ENCODE data around the gene ANO6. TPM values are rescaled to one million over a fixed set of nuclear protein-coding genes. Genes with fewer than 3 reads are reported as not detected.
A peak's percentile ranks its signal among the peaks of the same experiment; 100 is the strongest.

The ANO6 gene
- total RNA-seq, 1 experiment from 2014 or later: 46.8 TPM

DNA sequence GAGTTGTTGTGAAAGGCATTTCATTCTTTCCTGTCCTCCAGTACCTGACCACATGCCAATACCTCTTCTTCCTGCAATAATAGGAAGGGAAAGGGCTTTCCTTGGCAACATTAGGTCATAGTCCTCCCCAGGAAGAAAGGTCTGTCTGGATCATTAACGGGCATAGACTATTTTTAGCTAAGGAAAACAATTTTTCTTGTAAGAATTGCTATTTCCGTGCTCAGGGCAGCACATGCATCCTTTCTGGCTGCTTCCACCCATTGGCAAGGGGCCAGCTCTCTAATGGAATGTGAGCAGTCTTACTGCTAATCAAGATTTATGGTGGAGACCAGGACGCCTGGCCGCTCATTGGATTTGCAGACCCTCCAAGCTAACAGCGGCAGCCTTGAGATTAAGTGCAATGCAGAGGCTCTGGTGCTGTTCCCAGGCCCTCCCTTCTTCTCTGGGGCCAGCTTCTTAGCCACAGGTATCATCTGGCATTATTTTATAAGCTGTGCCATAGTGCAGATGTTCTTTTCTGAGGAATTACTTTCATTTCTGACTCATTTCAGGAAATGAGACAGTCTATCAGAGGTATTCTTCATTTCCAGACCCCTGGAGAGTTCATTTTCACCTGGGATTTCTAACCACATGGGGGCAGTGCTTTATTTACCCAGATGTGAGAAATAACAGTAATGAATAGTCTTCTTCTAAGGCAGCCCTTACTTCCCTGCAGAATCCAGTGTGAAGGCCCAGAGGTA lies 52.9 kb downstream of the ANO6 start:
- no peaks in the 10 kb centered on the region for H3K36me3 Mint-ChIP-seq
- H3K9me3 Mint-ChIP-seq: no peaks in the 10 kb centered on the region
- DNase-seq (ENCODE audit: low spot score): no peak
- H3K4me1 Mint-ChIP-seq: peaks cover 30% of the 10 kb centered on the region
- TF ChIP-seq, protein P1, sequence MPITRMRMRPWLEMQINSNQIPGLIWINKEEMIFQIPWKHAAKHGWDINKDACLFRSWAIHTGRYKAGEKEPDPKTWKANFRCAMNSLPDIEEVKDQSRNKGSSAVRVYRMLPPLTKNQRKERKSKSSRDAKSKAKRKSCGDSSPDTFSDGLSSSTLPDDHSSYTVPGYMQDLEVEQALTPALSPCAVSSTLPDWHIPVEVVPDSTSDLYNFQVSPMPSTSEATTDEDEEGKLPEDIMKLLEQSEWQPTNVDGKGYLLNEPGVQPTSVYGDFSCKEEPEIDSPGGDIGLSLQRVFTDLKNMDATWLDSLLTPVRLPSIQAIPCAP (CRISPR knock-in tag; IDR thresholded peaks at IDR 0.05): no peak
- no peak for TF ChIP-seq MYBL2 (CRISPR knock-in tag; IDR thresholded peaks at IDR 0.05)
- TF ChIP-seq, protein P2, sequence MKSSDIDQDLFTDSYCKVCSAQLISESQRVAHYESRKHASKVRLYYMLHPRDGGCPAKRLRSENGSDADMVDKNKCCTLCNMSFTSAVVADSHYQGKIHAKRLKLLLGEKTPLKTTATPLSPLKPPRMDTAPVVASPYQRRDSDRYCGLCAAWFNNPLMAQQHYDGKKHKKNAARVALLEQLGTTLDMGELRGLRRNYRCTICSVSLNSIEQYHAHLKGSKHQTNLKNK (CRISPR knock-in tag; IDR thresholded peaks at IDR 0.05): no peak
- TF ChIP-seq, protein P3, sequence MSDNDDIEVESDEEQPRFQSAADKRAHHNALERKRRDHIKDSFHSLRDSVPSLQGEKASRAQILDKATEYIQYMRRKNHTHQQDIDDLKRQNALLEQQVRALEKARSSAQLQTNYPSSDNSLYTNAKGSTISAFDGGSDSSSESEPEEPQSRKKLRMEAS (CRISPR knock-in tag; IDR thresholded peaks at IDR 0.05): no peak
- no peak for TF ChIP-seq ZNF232 (CRISPR knock-in tag; IDR thresholded peaks at IDR 0.05)
- TF ChIP-seq HMGA2 (CRISPR knock-in tag; IDR thresholded peaks at IDR 0.05): no peak
- TF ChIP-seq ETV6 (CRISPR knock-in tag; IDR thresholded peaks at IDR 0.05): no peak
- no peak for TF ChIP-seq FOXK1 (CRISPR knock-in tag; IDR thresholded peaks at IDR 0.05)
- TF ChIP-seq SOX15 (CRISPR knock-in tag; IDR thresholded peaks at IDR 0.05): no peak
- TF ChIP-seq, protein P4, sequence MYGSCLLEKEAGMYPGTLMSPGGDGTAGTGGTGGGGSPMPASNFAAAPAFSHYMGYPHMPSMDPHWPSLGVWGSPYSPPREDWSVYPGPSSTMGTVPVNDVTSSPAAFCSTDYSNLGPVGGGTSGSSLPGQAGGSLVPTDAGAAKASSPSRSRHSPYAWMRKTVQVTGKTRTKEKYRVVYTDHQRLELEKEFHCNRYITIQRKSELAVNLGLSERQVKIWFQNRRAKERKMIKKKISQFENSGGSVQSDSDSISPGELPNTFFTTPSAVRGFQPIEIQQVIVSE (CRISPR knock-in tag; IDR thresholded peaks at IDR 0.05; ENCODE audit: borderline replicate concordance): no peak
- TF ChIP-seq NFE2L1 (CRISPR knock-in tag; IDR thresholded peaks at IDR 0.05): no peak
- TF ChIP-seq, protein P5, sequence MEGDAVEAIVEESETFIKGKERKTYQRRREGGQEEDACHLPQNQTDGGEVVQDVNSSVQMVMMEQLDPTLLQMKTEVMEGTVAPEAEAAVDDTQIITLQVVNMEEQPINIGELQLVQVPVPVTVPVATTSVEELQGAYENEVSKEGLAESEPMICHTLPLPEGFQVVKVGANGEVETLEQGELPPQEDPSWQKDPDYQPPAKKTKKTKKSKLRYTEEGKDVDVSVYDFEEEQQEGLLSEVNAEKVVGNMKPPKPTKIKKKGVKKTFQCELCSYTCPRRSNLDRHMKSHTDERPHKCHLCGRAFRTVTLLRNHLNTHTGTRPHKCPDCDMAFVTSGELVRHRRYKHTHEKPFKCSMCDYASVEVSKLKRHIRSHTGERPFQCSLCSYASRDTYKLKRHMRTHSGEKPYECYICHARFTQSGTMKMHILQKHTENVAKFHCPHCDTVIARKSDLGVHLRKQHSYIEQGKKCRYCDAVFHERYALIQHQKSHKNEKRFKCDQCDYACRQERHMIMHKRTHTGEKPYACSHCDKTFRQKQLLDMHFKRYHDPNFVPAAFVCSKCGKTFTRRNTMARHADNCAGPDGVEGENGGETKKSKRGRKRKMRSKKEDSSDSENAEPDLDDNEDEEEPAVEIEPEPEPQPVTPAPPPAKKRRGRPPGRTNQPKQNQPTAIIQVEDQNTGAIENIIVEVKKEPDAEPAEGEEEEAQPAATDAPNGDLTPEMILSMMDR (IDR thresholded peaks at IDR 0.05): no peak
- TF ChIP-seq ZNF423 (CRISPR knock-in tag; IDR thresholded peaks at IDR 0.05): no peak
- TF ChIP-seq, protein P6, sequence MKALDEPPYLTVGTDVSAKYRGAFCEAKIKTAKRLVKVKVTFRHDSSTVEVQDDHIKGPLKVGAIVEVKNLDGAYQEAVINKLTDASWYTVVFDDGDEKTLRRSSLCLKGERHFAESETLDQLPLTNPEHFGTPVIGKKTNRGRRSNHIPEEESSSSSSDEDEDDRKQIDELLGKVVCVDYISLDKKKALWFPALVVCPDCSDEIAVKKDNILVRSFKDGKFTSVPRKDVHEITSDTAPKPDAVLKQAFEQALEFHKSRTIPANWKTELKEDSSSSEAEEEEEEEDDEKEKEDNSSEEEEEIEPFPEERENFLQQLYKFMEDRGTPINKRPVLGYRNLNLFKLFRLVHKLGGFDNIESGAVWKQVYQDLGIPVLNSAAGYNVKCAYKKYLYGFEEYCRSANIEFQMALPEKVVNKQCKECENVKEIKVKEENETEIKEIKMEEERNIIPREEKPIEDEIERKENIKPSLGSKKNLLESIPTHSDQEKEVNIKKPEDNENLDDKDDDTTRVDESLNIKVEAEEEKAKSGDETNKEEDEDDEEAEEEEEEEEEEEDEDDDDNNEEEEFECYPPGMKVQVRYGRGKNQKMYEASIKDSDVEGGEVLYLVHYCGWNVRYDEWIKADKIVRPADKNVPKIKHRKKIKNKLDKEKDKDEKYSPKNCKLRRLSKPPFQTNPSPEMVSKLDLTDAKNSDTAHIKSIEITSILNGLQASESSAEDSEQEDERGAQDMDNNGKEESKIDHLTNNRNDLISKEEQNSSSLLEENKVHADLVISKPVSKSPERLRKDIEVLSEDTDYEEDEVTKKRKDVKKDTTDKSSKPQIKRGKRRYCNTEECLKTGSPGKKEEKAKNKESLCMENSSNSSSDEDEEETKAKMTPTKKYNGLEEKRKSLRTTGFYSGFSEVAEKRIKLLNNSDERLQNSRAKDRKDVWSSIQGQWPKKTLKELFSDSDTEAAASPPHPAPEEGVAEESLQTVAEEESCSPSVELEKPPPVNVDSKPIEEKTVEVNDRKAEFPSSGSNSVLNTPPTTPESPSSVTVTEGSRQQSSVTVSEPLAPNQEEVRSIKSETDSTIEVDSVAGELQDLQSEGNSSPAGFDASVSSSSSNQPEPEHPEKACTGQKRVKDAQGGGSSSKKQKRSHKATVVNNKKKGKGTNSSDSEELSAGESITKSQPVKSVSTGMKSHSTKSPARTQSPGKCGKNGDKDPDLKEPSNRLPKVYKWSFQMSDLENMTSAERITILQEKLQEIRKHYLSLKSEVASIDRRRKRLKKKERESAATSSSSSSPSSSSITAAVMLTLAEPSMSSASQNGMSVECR (CRISPR knock-in tag; IDR thresholded peaks at IDR 0.05; ENCODE audit: borderline replicate concordance): no peak
- no peak for TF ChIP-seq GABPB1 (CRISPR knock-in tag; IDR thresholded peaks at IDR 0.05)
- TF ChIP-seq, protein P7, sequence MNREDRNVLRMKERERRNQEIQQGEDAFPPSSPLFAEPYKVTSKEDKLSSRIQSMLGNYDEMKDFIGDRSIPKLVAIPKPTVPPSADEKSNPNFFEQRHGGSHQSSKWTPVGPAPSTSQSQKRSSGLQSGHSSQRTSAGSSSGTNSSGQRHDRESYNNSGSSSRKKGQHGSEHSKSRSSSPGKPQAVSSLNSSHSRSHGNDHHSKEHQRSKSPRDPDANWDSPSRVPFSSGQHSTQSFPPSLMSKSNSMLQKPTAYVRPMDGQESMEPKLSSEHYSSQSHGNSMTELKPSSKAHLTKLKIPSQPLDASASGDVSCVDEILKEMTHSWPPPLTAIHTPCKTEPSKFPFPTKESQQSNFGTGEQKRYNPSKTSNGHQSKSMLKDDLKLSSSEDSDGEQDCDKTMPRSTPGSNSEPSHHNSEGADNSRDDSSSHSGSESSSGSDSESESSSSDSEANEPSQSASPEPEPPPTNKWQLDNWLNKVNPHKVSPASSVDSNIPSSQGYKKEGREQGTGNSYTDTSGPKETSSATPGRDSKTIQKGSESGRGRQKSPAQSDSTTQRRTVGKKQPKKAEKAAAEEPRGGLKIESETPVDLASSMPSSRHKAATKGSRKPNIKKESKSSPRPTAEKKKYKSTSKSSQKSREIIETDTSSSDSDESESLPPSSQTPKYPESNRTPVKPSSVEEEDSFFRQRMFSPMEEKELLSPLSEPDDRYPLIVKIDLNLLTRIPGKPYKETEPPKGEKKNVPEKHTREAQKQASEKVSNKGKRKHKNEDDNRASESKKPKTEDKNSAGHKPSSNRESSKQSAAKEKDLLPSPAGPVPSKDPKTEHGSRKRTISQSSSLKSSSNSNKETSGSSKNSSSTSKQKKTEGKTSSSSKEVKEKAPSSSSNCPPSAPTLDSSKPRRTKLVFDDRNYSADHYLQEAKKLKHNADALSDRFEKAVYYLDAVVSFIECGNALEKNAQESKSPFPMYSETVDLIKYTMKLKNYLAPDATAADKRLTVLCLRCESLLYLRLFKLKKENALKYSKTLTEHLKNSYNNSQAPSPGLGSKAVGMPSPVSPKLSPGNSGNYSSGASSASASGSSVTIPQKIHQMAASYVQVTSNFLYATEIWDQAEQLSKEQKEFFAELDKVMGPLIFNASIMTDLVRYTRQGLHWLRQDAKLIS (CRISPR knock-in tag; IDR thresholded peaks at IDR 0.05; ENCODE audit: borderline replicate concordance): no peak
- no peak for TF ChIP-seq EMX1 (CRISPR knock-in tag; IDR thresholded peaks at IDR 0.05)
- no peak for TF ChIP-seq NR2C2 (CRISPR knock-in tag; IDR thresholded peaks at IDR 0.05)
- TF ChIP-seq, protein P8, sequence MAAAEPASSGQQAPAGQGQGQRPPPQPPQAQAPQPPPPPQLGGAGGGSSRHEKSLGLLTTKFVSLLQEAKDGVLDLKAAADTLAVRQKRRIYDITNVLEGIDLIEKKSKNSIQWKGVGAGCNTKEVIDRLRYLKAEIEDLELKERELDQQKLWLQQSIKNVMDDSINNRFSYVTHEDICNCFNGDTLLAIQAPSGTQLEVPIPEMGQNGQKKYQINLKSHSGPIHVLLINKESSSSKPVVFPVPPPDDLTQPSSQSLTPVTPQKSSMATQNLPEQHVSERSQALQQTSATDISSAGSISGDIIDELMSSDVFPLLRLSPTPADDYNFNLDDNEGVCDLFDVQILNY (CRISPR knock-in tag; IDR thresholded peaks at IDR 0.05): no peak
- no peak for TF ChIP-seq TCF7 (CRISPR knock-in tag; IDR thresholded peaks at IDR 0.05; ENCODE audit: low read depth)
- peak; percentile 73 for ATAC-seq
- POLR2A ChIA-PET: no interaction called here
- peak overlapping the region; percentile 88 for H3K27ac Mint-ChIP-seq
- H3K4me3 Mint-ChIP-seq: no peak overlapping the region
- CTCF ChIA-PET: interaction anchor here (0.7 to 2.3 kb wide), 11 partner anchors 8 to 120 kb away, joined by 3 to 10 read pairs (median 4); partner anchors contain the start of gene ANO6
- H3K27me3 Mint-ChIP-seq (ENCODE audit: low read depth): no peaks in the 10 kb centered on the region

Data from WTC11 (cell line).